Thyroid gland (tissue), 4 donors: ENCODE data around the gene CFAP46. TPM values are rescaled to one million over a fixed set of nuclear protein-coding genes. Genes with fewer than 3 reads are reported as not detected.

Experiments
- DNase-seq, 2 donors: peaks; one replicate each; pipeline ENCODE4 v3.0.0-alpha.2; 2019
- H3K27ac ChIP-seq, 3 donors: fragments of 200-600 bp; sonication (generic); 1 replicate in 2 of 3; 2 replicates in 1 of 3; pipeline ENCODE4 v1.5.1; 2016 to 2019; ENCODE audit warnings: mild to moderate bottlenecking in 1 of 3, moderate library complexity in 1 of 3
- H3K27me3 ChIP-seq: fragments of 200-600 bp; sonication (generic); one replicate; pipeline ENCODE4 v1.5.1; 2019
- H3K36me3 ChIP-seq, 2 donors: fragments of 200-600 bp; sonication (generic); one replicate each; pipeline ENCODE4 v1.5.1; 2016 to 2019
- H3K4me1 ChIP-seq, 2 donors: fragments of 200-600 bp; sonication (generic); one replicate each; pipeline ENCODE4 v1.5.1; 2017 to 2019
- H3K4me3 ChIP-seq, 3 donors: fragments of 200-600 bp; sonication (generic); replicated peaks in 1 of 3; 1 replicate in 2 of 3; 2 replicates in 1 of 3; pipeline ENCODE4 v1.5.1; 2016; ENCODE audit warnings: mild to moderate bottlenecking in 1 of 3
- H3K9me3 ChIP-seq: fragments of 200-600 bp; sonication (generic); one replicate; pipeline ENCODE4 v1.5.1; 2017
- POLR2A ChIP-seq, 2 donors: fragments of 450-650 bp; IDR thresholded peaks; one replicate each; pipeline ENCODE4 v1.6.1; 2017; ENCODE audit warnings: antibody characterized with exemption in 2 of 2, mild to moderate bottlenecking in 2 of 2, moderate library complexity in 1 of 2
- WGBS, 2 donors: methylation state at CpG; one replicate each; pipeline ENCODE4 v1.1.5; 2017; 5-methylcytosine and 5-hydroxymethylcytosine counted together
- intact Hi-C: fragments of 100-400 bp; cut with DNase I; formaldehyde crosslinking; loops from one replicate; pipeline ENCODE4 v1.15.1; 2023
- total RNA-seq, 4 donors: library from RNA; depleted of rRNA; stranded (reverse); fragments of >200 nt; gene quantifications; one replicate each; pipeline ENCODE4 v1.2.3, GENCODE V29; 2016
- TF ChIP-seq, protein P1 (sequence below), 6 experiments: fragments of 200-600 bp in 3 of 6; fragments of 450-650 bp in 3 of 6; sonication (generic) in 3 of 6; IDR thresholded peaks; one replicate each; pipeline ENCODE4 v1.5.1; 2016 to 2019; ENCODE audit warnings: antibody characterized with exemption in 6 of 6, mild to moderate bottlenecking in 2 of 6, inconsistent platforms in 1 of 6, moderate library complexity in 1 of 6

CFAP46 gene
- total RNA-seq, 4 donors from 2014 or later = 3.6 to 12.7 (median 9.1) TPM

DNA sequence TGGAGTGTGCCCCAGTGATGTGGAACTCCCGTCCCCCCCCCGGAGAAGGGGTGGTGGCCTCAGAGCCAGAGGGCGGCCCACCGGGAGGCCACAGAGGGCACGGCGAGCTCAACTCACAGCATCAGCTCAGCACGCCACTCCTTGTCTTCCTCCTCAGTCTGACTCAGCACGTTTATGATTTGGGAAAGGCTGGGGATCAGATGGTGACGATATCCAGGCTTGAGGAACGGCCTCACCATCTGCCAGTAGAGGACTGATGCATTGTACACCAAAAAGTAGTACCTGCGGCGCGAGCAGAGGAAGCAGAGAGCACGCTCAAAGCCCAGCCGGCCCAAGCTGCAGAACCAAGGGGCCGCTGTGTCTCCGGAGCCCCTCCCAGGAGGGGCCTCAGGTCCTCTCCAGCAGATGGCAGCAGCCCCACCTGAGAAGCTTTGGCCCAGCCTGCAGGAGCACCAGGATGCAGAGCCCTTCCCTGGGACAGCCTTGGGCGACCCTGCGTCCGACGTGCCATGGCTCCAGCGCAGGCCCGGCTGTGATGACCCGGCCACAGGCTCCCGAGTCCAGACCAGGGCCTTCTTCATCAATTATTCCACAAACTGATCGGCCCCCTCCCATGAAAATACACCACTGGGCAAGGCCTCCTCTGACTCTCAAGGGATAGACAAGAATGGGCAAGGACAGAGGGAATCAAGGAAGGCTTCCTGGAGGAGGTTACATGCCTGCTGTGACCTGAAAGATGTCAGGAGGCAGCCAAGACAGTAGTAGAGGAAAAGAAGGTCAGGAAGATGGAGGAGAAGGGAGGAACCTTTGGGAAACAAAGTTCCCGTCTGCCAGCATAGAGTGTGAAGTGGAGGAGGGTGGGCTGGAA is 3.7 kb downstream of the CFAP46 start:
- WGBS, 2 donors = 79% methylated on average over 16 to 26 of the region's 27 CpGs
- Histone ChIP-seq H3K27ac (no peak overlapping the region), H3K27me3 (no peaks in the 10 kb centered on the region), H3K4me3 (no peak overlapping the region), H3K4me1 (peaks cover 10 to 13% of the 10 kb centered on the region in 2 donors), H3K9me3 (no peaks in the 10 kb centered on the region), H3K36me3 (no peaks in the 10 kb centered on the region)
- intact Hi-C loops = no loop called here
- no peak for DNase-seq
- TF ChIP-seq, protein P1, sequence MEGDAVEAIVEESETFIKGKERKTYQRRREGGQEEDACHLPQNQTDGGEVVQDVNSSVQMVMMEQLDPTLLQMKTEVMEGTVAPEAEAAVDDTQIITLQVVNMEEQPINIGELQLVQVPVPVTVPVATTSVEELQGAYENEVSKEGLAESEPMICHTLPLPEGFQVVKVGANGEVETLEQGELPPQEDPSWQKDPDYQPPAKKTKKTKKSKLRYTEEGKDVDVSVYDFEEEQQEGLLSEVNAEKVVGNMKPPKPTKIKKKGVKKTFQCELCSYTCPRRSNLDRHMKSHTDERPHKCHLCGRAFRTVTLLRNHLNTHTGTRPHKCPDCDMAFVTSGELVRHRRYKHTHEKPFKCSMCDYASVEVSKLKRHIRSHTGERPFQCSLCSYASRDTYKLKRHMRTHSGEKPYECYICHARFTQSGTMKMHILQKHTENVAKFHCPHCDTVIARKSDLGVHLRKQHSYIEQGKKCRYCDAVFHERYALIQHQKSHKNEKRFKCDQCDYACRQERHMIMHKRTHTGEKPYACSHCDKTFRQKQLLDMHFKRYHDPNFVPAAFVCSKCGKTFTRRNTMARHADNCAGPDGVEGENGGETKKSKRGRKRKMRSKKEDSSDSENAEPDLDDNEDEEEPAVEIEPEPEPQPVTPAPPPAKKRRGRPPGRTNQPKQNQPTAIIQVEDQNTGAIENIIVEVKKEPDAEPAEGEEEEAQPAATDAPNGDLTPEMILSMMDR (IDR thresholded peaks at IDR 0.05) = no peak
- no peak for TF ChIP-seq POLR2A (IDR thresholded peaks at IDR 0.05)

DNA sequence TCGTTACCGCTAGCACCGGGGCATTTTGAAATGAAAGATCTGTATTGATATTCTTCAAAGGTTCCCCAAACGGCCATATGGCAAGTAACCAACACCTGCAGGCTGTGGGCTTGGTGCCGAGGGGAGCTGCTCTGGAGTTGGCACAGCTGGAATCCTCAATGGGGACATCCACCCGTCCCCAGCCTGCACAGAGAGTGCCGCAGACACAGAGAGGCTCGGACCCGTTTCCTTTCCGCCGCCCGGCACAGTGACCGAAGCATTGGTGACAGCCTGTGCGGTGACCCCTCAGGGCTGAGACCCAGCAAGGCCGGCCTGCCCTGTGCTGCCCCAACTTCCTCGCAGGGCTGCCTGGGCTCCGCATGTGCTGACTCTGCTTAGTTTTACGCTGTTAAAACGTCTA is 4.5 kb downstream of the CFAP46 start:
- Histone ChIP-seq H3K27ac (no peak overlapping the region), H3K36me3 (no peaks in the 10 kb centered on the region), H3K9me3 (no peaks in the 10 kb centered on the region), H3K27me3 (no peaks in the 10 kb centered on the region), H3K4me3 (no peak overlapping the region), H3K4me1 (peaks cover 6 to 10% of the 10 kb centered on the region in 2 donors)
- DNase-seq = no peak
- 85 to 88% methylated on average over 18 to 19 of the region's 19 CpGs for WGBS, 2 donors
- intact Hi-C loops = no loop called here
- TF ChIP-seq, protein P1 (IDR thresholded peaks at IDR 0.05) = no peak
- no peak for TF ChIP-seq POLR2A (IDR thresholded peaks at IDR 0.05)

DNA sequence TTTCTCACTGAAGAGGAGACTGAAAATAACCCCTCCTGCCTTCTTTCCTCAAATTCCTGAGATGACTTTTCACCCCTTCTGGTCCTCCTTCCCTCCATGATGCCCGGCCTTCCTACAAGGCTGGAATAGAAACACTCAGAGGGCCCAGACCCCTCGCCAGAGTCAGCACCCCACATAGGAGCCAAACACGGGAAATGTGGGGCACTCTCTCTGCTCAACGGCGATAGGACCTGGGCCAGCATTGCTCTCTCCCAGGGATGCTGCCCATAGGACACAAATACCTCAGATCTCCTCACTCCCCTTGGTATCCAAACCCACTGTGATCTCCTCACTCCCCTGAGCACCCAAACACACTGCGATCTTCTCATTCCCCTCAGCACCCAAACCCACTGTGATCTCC is 7.4 kb downstream of the CFAP46 start:
- TF ChIP-seq, protein P1 (IDR thresholded peaks at IDR 0.05) = no peak
- TF ChIP-seq POLR2A (IDR thresholded peaks at IDR 0.05) = no peak
- DNase-seq = no peak
- WGBS, 2 donors = 88 to 90% methylated on average over 6 of the region's 6 CpGs
- Histone ChIP-seq H3K27me3 (no peaks in the 10 kb centered on the region), H3K9me3 (no peaks in the 10 kb centered on the region), H3K27ac (no peak overlapping the region), H3K36me3 (no peaks in the 10 kb centered on the region), H3K4me1 (no peaks in the 10 kb centered on the region), H3K4me3 (no peak overlapping the region)
- intact Hi-C loops = no loop called here

DNA sequence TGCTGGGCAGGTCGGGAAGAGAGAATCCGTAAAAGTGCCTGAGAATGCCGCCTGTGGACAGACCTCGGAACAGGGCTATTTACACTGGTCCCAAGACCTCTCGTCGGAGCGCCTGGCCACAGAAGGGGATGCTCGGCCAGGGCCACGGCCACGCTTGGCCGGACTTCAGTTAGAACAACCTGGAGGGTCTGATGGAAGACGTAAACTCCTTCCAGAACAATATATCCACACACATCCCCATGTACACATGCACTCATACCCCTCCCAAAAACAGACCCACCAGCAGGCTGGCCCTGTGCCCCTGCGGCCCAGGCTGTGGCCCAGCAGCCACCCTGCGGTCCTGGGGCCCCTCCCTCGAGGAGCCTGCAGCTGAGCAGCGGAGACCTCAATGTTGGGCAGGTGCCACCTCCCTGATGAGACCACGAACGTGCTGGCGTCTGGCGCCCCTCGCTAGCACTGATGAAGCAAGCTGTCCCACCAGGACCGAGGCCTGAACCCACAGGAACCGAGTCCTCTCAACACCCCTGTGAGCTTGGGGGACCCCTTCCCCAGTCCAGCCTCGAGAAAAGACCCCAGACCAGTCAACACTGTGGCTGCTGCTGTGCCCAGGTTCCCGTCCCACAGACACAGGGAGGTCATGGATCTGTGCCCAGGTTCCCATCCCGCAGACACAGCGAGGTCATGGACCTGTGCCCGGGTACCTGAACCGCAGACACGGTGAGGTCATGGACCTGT is 8.9 kb downstream of the CFAP46 start:
- H3K36me3 ChIP-seq = no peaks in the 10 kb centered on the region
- no peaks in the 10 kb centered on the region for H3K27me3 ChIP-seq
- no peak for DNase-seq
- intact Hi-C loops = no loop called here
- TF ChIP-seq POLR2A (IDR thresholded peaks at IDR 0.05) = no peak
- TF ChIP-seq, protein P1 (IDR thresholded peaks at IDR 0.05) = no peak
- no peak overlapping the region for H3K4me3 ChIP-seq
- WGBS, 2 donors = 94 to 96% methylated on average over 17 to 26 of the region's 30 CpGs
- H3K4me1 ChIP-seq = no peaks in the 10 kb centered on the region
- no peaks in the 10 kb centered on the region for H3K9me3 ChIP-seq
- H3K27ac ChIP-seq = no peak overlapping the region
